Activated CD8-positive, alpha-beta memory T cell treated with anti-CD3 and anti-CD28 coated beads for 36 hours (primary cell): ENCODE data around the gene EFNA5. TPM values are rescaled to one million over a fixed set of nuclear protein-coding genes. Genes with fewer than 3 reads are reported as not detected.

Experiments used
- CTCF ChIA-PET: fragments of 350-600 bp; sonication (Branson Sonifier 250); formaldehyde crosslinking; loops from one replicate; lab custom pipeline; 2021; ENCODE audit warnings: antibody characterized with exemption; lab: Charles Lee
- POLR2A ChIA-PET: fragments of 350-600 bp; sonication (Branson Sonifier 250); formaldehyde crosslinking; loops from one replicate; lab custom pipeline; 2021; ENCODE audit warnings: antibody characterized with exemption; lab: Charles Lee
- total RNA-seq, 2 experiments: library from RNA; stranded (reverse); gene quantifications; one replicate each; pipeline ENCODE4 v1.2.3, GENCODE V29; 2021

EFNA5 gene
- total RNA-seq, 2 experiments from 2014 or later: not detected

GRCh38 chr5:107652839-107653607 is 17.7 kb downstream of the EFNA5 start:
- CTCF ChIA-PET: no interaction called here
- POLR2A ChIA-PET: no interaction called here

DNA sequence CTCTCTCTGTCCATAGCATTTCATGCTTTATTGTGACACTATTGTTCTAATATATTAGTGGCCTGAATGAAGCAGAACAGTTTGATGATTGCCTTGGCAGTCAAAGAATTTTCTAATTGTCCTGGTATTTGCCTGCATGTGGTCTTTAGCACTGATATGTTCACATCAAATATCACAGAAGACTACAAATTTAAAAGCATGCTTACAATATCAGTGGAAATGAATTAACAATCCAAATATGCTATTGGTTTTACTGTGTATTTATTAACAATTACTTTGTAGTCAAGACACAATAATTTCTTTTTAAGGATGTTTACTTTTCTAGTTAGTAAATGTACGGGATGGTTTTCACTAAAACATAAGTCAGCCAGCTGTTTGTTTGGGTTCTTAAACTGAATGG is 18.3 kb downstream of the EFNA5 start:
- ChIA-PET CTCF (no interaction called here), POLR2A (no interaction called here)

DNA sequence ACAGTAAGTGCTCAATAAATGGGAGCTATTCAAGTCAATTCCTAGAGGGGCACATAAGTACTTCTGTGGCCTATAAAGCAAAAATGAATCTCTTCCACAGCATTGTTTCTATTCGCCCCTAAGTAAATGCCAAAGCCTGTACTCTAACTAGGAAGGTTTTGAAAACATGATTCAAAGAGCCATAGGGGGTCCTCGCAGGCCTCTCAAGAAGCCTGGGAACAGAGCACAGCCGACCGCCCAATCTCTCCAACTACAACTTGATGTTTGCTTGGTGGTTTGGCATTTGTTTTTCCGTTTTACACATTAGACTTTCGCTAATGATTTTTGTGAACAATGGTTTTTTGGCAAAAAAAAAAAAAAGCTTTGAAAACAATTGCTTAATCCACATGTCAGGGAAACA is 19.4 kb downstream of the EFNA5 start:
- CTCF ChIA-PET: no interaction called here
- POLR2A ChIA-PET: no interaction called here

- CTCF ChIA-PET: no interaction called here
- POLR2A ChIA-PET: no interaction called here
These were observed 24.3 kb downstream of the EFNA5 start for GRCh38 chr5:107646418-107646817.

DNA sequence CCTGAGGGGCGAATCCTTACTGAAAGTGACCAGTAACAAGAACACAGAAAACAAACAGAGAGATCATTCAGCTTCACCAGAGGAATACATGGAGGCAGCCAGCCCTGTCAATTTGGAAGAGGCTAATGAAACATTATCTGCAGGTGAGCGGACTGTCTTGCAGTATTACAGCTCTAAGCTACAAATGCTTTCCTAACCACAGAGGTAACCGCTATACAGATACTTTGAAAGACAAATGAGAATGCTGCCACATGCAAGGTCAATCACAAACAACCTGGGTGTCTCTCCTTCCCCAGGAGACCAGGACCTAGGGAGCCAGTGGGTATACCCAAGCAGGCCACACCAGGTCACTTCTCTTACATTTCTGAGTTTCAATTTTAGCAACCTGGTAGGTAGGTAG is 30.2 kb downstream of the EFNA5 start:
- ChIA-PET POLR2A (no interaction called here), CTCF (no interaction called here)

GRCh38 chr5:107639990-107640389 is 30.7 kb downstream of the EFNA5 start:
- ChIA-PET POLR2A (no interaction called here), CTCF (no interaction called here)

DNA sequence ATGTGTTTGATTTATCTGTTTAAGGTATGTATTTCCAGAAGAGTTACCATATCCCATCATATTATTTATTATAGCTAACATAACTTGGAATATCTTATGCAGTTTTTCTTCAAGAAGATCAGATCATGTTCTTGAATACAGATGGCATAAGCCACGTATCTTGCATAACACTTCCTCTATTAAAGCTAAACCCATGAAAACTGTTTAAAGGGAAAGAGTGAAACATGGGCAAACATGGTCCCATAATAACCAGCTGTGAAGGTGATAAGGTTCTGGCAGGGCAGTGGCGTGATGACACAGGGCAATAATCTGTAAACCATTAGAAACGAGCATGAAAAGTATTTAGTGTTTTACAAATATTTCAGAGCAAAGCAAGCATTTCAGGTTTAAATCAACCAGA is 34.2 kb downstream of the EFNA5 start:
- ChIA-PET CTCF (no interaction called here), POLR2A (no interaction called here)

GRCh38 chr5:107636068-107636467 is 34.7 kb downstream of the EFNA5 start:
- POLR2A ChIA-PET: no interaction called here
- CTCF ChIA-PET: no interaction called here

DNA sequence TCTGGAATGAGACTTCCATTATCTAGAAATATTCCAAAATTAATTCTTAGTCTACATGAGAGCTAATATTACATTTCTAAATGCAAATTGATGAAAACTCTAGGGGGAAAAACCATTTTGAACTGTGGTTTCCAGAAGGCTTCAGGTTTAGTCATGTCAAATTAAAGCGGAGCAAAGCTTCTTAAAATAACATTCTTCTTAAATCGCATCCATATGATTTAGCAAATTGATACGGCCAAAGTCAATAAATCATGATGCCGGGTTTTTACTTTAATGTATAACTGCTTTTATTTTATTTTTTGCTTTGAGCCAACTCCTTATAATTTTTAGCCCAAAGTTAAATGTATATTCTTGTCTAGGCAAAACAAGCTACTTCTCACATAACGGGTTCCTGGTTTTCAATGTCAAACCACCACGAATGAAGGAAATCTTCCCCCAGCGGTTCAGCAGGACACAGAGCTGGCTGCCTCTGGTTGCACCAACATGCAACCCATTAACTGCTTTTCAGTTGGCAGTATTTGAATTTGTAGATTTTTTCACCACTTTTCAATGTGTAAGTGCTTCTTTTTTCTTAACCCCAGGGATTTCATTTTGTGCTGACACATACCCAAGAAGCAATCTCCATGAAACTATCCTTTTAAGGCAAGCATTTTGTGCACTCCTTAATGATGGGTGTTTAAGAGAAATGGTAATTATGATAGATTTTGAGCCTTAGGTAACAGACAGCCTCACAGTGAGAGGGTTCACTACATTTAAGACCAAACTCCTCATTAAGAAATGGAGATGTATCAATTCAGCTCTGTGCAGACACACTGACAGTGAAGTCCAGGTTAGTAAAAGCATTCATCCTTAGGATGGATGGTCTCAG is 35.5 kb downstream of the EFNA5 start:
- ChIA-PET POLR2A (no interaction called here), CTCF (no interaction called here)

DNA sequence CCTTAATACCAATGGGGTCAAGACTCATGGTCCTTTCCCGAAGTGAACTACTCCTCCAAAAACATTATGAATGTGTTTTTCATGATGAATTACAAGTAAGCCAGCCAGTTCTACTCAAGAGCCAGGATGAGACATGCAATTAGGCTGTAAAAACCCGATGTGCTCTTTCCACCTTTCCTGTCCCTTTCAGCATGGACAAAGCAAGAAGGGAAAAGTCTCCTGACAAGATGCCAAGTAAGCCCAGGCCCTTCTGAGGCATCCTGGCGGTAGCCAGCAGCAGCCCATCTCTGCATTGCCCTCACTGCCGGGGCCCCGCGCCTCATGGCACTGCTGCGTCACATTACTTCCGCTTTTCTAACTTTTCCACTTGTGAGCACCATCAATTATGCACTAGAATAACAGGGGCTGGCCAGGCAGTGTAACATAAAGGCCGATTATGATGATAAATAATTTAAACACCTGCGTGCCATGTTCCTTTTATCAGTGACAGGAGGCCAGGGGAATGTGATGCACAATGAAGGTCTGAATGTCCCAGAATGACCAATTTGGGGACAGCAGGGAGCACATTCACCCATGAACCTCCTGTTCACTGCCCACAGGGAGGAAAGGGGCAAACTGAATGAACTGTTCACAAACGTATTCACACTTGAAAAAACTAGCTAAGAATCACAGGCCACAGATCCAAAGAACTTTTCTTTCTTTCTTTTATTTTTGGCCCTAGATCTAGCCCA is 37.4 kb downstream of the EFNA5 start:
- CTCF ChIA-PET: no interaction called here
- POLR2A ChIA-PET: no interaction called here

DNA sequence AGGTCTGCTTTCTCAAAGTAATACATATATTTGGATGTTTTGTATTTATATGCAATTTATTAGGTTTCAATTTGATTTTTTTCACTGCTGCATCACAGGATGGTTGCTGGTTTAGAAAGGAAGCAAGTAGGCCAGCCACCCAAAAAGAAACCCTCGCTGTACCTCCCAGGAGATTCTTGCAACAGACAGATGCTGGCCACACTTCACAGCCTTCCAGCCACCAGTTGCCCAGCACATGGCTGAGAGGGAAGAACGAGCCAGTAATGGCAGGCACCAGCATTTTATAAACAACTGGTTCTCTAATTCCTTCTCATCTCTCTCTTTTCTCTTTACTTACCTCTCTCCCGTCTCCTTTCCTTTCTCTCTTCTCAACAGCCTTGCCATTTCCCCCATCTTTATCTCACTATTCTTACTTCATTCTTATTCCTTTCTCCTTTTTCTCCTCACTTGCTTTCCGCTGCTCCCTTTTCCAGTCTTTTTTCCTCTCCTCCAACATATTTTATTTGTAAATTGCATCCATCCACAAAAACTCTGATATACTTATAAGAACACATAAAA is 38.9 kb downstream of the EFNA5 start:
- ChIA-PET CTCF (no interaction called here), POLR2A (no interaction called here)

DNA sequence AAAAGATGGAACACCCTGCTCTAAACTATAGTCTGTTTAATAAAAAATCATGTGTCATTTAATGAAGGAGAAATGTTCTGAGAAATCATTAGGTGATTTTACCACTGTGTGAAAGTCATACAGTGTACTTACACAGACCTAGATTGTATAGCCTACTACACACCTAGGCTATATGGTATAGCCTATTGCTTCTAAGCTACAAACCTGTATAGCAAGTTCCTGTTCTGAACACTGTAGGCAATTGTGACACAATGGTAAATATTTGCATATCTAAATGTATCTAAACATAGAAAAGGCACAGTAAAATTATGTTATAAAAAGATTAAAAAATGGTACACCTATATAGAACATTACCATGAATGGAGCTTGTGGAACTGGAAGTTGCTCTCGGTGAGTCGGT is 40.6 kb downstream of the EFNA5 start:
- ChIA-PET CTCF (no interaction called here), POLR2A (no interaction called here)

- ChIA-PET POLR2A (no interaction called here), CTCF (no interaction called here)
These were observed 46.5 kb downstream of the EFNA5 start for GRCh38 chr5:107624235-107624634.

- ChIA-PET POLR2A (no interaction called here), CTCF (no interaction called here)
These were observed 49.6 kb downstream of the EFNA5 start for GRCh38 chr5:107621089-107621488.

DNA sequence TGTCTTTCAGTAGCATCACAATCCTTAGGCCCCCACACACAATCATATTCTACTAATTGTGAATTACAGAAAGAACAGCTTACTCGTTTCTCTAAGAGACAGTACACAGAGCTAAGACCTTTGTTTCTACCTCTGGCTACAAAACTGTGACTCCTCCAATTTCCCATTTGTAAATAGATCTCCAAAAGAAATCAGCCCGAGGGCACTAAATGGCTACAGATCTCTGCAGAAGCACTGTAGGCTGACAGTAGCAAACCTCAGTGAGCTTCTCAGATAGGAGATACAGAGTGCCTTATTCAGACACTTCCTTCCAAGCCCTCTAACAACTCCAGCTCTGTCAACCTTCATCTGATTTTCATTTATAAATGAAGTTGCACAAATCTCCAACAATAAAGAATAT is 51.0 kb downstream of the EFNA5 start:
- CTCF ChIA-PET: no interaction called here
- POLR2A ChIA-PET: no interaction called here

GRCh38 chr5:107618242-107618641 is 52.5 kb downstream of the EFNA5 start:
- ChIA-PET POLR2A (no interaction called here), CTCF (no interaction called here)

DNA sequence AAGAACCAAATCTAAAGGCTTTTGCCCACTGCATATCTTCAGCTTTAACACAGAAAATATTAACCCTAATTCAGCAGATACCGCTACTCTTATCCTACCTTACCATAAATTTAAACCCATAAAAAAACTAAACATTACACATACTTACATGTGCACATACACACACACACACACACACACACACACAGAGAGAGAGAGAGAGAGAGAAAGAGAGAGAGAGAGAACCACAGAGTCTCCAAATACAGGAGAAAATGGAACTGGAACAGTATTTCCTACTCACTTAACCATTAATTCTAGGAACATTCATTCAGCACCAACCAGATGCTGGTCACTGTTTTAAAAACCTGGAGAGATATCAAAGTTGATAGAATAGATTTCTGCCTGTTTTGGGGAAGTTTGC is 53.7 kb downstream of the EFNA5 start:
- POLR2A ChIA-PET: no interaction called here
- CTCF ChIA-PET: no interaction called here

DNA sequence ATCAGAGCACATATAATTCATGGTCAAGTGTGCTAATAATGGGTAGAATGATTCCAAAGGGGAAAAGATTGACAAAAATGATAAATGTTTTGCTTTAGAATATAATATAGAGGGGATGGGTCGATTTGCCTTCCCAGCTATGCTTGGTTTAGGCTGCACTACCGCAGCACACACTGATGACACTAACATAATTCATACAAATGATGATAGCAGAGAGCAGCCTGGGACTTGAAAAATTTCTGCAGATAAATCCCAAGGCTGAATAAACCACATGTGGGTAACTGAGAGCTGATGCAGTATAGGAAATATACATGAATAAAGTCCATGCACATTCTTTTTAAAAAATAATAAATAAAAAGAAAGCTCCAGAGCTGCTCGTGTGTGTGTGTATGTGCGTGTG is 54.5 kb downstream of the EFNA5 start:
- POLR2A ChIA-PET: no interaction called here
- CTCF ChIA-PET: no interaction called here

DNA sequence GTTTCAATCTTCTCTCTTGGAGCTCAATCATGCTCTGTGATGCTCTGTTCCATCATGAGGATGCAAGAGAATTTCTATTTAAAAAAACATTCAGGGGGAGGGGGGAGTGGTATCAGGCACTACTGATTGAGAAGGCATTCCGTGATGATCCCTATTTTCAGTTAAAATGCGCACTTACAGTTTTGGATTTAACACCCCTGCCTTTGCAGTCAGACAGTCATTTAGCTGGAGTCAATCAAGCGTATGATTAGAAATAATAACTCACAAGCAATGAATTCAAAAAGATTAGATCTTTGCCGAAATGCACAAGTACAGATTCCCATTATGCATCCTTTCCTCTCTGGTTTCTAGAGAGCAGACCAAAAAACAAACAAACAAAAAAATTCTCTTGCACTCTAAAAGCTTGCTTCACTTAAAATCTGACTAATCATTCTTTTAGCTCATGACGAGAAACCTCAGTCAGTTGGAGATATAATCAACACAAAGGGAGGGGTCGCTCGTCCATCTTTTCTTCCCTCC is 55.4 kb downstream of the EFNA5 start:
- CTCF ChIA-PET: no interaction called here
- POLR2A ChIA-PET: no interaction called here

- POLR2A ChIA-PET: no interaction called here
- CTCF ChIA-PET: no interaction called here
These were observed 58.2 kb downstream of the EFNA5 start for GRCh38 chr5:107612541-107612940.
